DMS114 treated with DMSO at 0.1 percent for 48 hours (cell line): ENCODE results near the gene TMEM256.
"Not testable (repeated sequence)": the region's sequence is repeated elsewhere in the genome, so short reads cannot be mapped to it uniquely, and the experiment has no call there.

Experiments
- DNase-seq: peaks from one replicate; lab custom pipeline; 2025; ENCODE audit not compliant: unreplicated experiment; lab: John Stamatoyannopoulos, UW

Gene TMEM256

GRCh38 chr17:7384489-7385081 lies 19.3 kb downstream of the TMEM256 start:
- no peak for DNase-seq

GRCh38 chr17:7383742-7384488 lies 20.0 kb downstream of the TMEM256 start:
- no peak for DNase-seq

- DNase-seq = no peak
These were observed 20.5 kb downstream of the TMEM256 start for GRCh38 chr17:7383371-7383741.

GRCh38 chr17:7382901-7383300 lies 21.0 kb downstream of the TMEM256 start:
- no peak for DNase-seq

- DNase-seq = no peak
These were observed 22.8 kb downstream of the TMEM256 start, which contains the start of gene TNK1 for GRCh38 chr17:7380855-7381683. Gene TNK1 (plus strand): TSS chr17:7381089. CDS start chr17:7382927, 1,838 bp downstream.

GRCh38 chr17:7380321-7380720 lies 23.6 kb downstream of the TMEM256 start:
- no peak for DNase-seq

GRCh38 chr17:7379134-7379533 lies 24.8 kb downstream of the TMEM256 start:
- DNase-seq = no peak

GRCh38 chr17:7374353-7374752 lies 29.5 kb downstream of the TMEM256 start:
- no peak for DNase-seq

GRCh38 chr17:7370853-7371252 lies 33.0 kb downstream of the TMEM256 start:
- no peak for DNase-seq

GRCh38 chr17:7369825-7370224 lies 34.1 kb downstream of the TMEM256 start:
- no peak for DNase-seq

- not testable (repeated sequence) for DNase-seq
These were observed 35.3 kb downstream of the TMEM256 start for GRCh38 chr17:7368599-7368994.

- DNase-seq = no peak
These were observed 35.8 kb downstream of the TMEM256 start for GRCh38 chr17:7367918-7368598.

GRCh38 chr17:7367083-7367482 lies 36.8 kb downstream of the TMEM256 start:
- DNase-seq = no peak

- DNase-seq = not testable (repeated sequence)
These were observed 37.9 kb downstream of the TMEM256 start for GRCh38 chr17:7365963-7366362.

- DNase-seq = no peak
These were observed 40.6 kb downstream of the TMEM256 start for GRCh38 chr17:7363311-7363710.

- DNase-seq = no peak
These were observed 42.0 kb downstream of the TMEM256 start for GRCh38 chr17:7361906-7362305.

- no peak for DNase-seq
These were observed 46.5 kb downstream of the TMEM256 start for GRCh38 chr17:7357381-7357780.

- no peak for DNase-seq
These were observed 47.1 kb downstream of the TMEM256 start for GRCh38 chr17:7356756-7357155.

GRCh38 chr17:7356072-7356549 lies 47.8 kb downstream of the TMEM256 start:
- peak; percentile 11 for DNase-seq

GRCh38 chr17:7355573-7355972 lies 48.3 kb downstream of the TMEM256 start:
- DNase-seq = no peak

- no peak for DNase-seq
These were observed 48.8 kb downstream of the TMEM256 start, which contains the start of gene TMEM95 for GRCh38 chr17:7355053-7355452. Gene TMEM95 (plus strand): TSS chr17:7355156. CDS start chr17:7355205, 49 bp downstream.
